Trophoblast cell (in vitro differentiated cells and primary cell): ENCODE results near the gene CNTN3.

Experiments
- DNase-seq, 2 donors: peaks; one replicate each; pipeline ENCODE4 v3.0.0-alpha.2; 2016
- H2AFZ ChIP-seq: 2 replicates; pipeline ENCODE4 v1.6.1; 2013; ENCODE audit warnings: low read length, moderate library complexity, mild to moderate bottlenecking; ENCODE audit not compliant: insufficient read depth, poor library complexity
- H2AK5ac ChIP-seq: 2 replicates; pipeline ENCODE4 v1.6.1; 2013; ENCODE audit warnings: mild to moderate bottlenecking, low read length
- H2BK120ac ChIP-seq: 2 replicates; pipeline ENCODE4 v1.6.1; 2013; ENCODE audit warnings: low read length, mild to moderate bottlenecking, moderate library complexity; ENCODE audit not compliant: insufficient read depth, poor library complexity
- H2BK12ac ChIP-seq: 2 replicates; pipeline ENCODE4 v1.6.1; 2013; ENCODE audit warnings: mild to moderate bottlenecking, low read length, moderate library complexity
- H2BK5ac ChIP-seq: 2 replicates; pipeline ENCODE4 v1.6.1; 2013; ENCODE audit warnings: low read length, low read depth, moderate library complexity, mild to moderate bottlenecking; ENCODE audit not compliant: poor library complexity
- H3K14ac ChIP-seq: 2 replicates; pipeline ENCODE4 v1.6.1; 2013; ENCODE audit warnings: mild to moderate bottlenecking, low read length
- H3K18ac ChIP-seq: 2 replicates; pipeline ENCODE4 v1.6.1; 2013; ENCODE audit warnings: mild to moderate bottlenecking, low read length
- H3K23ac ChIP-seq: 2 replicates; pipeline ENCODE4 v1.6.1; 2013; ENCODE audit warnings: low read length
- H3K27ac ChIP-seq: 2 replicates; pipeline ENCODE4 v1.5.1; 2013; ENCODE audit warnings: low read depth, mild to moderate bottlenecking, inconsistent platforms, low read length, moderate library complexity
- H3K27me3 ChIP-seq: 2 replicates; pipeline ENCODE4 v1.6.1; 2013; ENCODE audit warnings: inconsistent platforms, mild to moderate bottlenecking, low read length, moderate library complexity; ENCODE audit not compliant: insufficient read depth
- H3K36me3 ChIP-seq, 2 experiments: 1 replicate in 1 of 2; 2 replicates in 1 of 2; pipeline ENCODE4 v1.6.1; 2013; ENCODE audit warnings: low read length in 2 of 2, mild to moderate bottlenecking in 2 of 2, moderate library complexity in 1 of 2; ENCODE audit not compliant: insufficient read depth in 2 of 2, control insufficient read depth in 1 of 2
- H3K4ac ChIP-seq: 2 replicates; pipeline ENCODE4 v1.6.1; 2013; ENCODE audit warnings: low read depth, mild to moderate bottlenecking, low read length, moderate library complexity
- H3K4me1 ChIP-seq, 2 experiments: 1 replicate in 1 of 2; 2 replicates in 1 of 2; pipeline ENCODE4 v1.6.1; 2013; ENCODE audit warnings: low read length in 2 of 2, mild to moderate bottlenecking in 2 of 2, moderate library complexity in 1 of 2; ENCODE audit not compliant: insufficient read depth in 2 of 2, control insufficient read depth in 1 of 2
- H3K4me2 ChIP-seq: 2 replicates; pipeline ENCODE4 v1.6.1; 2013; ENCODE audit warnings: inconsistent platforms, mild to moderate bottlenecking, low read length, moderate library complexity
- H3K4me3 ChIP-seq: 2 replicates; pipeline ENCODE4 v1.5.1; 2013; ENCODE audit warnings: mild to moderate bottlenecking, low read depth, low read length, inconsistent platforms
- H3K79me1 ChIP-seq: one replicate; pipeline ENCODE4 v1.6.1; 2013; ENCODE audit warnings: low read length
- H3K79me2 ChIP-seq: 2 replicates; pipeline ENCODE4 v1.6.1; 2013; ENCODE audit warnings: low read length, mild to moderate bottlenecking; ENCODE audit not compliant: control insufficient read depth, insufficient read depth, poor library complexity
- H3K9ac ChIP-seq: 2 replicates; pipeline ENCODE4 v1.6.1; 2013; ENCODE audit warnings: mild to moderate bottlenecking, low read length
- H3K9me3 ChIP-seq: 2 replicates; pipeline ENCODE4 v1.6.1; 2013; ENCODE audit warnings: low read depth, mild to moderate bottlenecking, control low read depth, inconsistent platforms, low read length; ENCODE audit not compliant: insufficient read depth
- H4K12ac ChIP-seq: 2 replicates; pipeline ENCODE4 v1.6.1; 2013; ENCODE audit warnings: low read depth, mild to moderate bottlenecking, low read length, moderate library complexity
- H4K8ac ChIP-seq: 2 replicates; pipeline ENCODE4 v1.6.1; 2013; ENCODE audit warnings: low read depth, mild to moderate bottlenecking, low read length, moderate library complexity
- H4K91ac ChIP-seq: one replicate; pipeline ENCODE4 v1.6.1; 2013; ENCODE audit warnings: low read depth, mild to moderate bottlenecking, low read length, moderate library complexity
- WGBS: extraction: QIAGEN DNeasy Blood & Tissue Kit; methylation state at CpG from one replicate; pipeline ENCODE4 v1.1.7; 2013; ENCODE audit warnings: missing lambda C conversion rate; ENCODE audit not compliant: insufficient read length, insufficient coverage; ENCODE audit errors: extremely low coverage; 5-methylcytosine and 5-hydroxymethylcytosine counted together

Gene CNTN3

GRCh38 chr3:74571118-74571517 is 43.3 kb downstream of the CNTN3 start:
- Histone ChIP-seq H2AK5ac (no peak overlapping the region), H3K4me2 (no peak overlapping the region), H3K79me2 (no peaks in the 10 kb centered on the region), H3K14ac (no peak overlapping the region), H3K79me1 (no peaks in the 10 kb centered on the region), H2BK120ac (no peak overlapping the region), H4K91ac (no peak overlapping the region), H3K4me3 (no peak overlapping the region), H3K9me3 (no peaks in the 10 kb centered on the region), H2BK12ac (no peak overlapping the region), H3K27ac (no peak overlapping the region), H3K18ac (no peak overlapping the region), H3K9ac (no peak overlapping the region), H4K12ac (no peak overlapping the region), H3K27me3 (no peaks in the 10 kb centered on the region), H3K4me1 (no peaks in the 10 kb centered on the region), H2AFZ (no peak overlapping the region), H3K4ac (no peak overlapping the region), H2BK5ac (no peak overlapping the region), H3K36me3 (no peaks in the 10 kb centered on the region), H3K23ac (no peak overlapping the region), H4K8ac (no peak overlapping the region)
- WGBS: no CpG with 5 or more reads among the region's 4 CpGs
- DNase-seq: no peak
